Colonic mucosa (tissue), 4 donors: Measurements from ENCODE around the gene NRAP. TPM values are rescaled to one million over a fixed set of nuclear protein-coding genes. Genes with fewer than 3 reads are reported as not detected.

ENCODE experiments used
- DNase-seq: peaks from one replicate; pipeline ENCODE4 v3.0.0-alpha.2; 2020
- H3K27ac ChIP-seq: fragments of 200-600 bp; one replicate; pipeline ENCODE4 v1.8.0; 2021
- H3K27me3 ChIP-seq: fragments of 200-600 bp; one replicate; pipeline ENCODE4 v1.8.0; 2021
- H3K36me3 ChIP-seq: fragments of 200-600 bp; one replicate; pipeline ENCODE4 v1.8.0; 2021
- H3K4me1 ChIP-seq: fragments of 200-600 bp; one replicate; pipeline ENCODE4 v1.8.0; 2021; ENCODE audit warnings: mild to moderate bottlenecking
- H3K4me3 ChIP-seq: fragments of 200-600 bp; one replicate; pipeline ENCODE4 v1.8.0; 2021
- H3K9ac ChIP-seq, 2 donors: one replicate each; pipeline ENCODE4 v1.7.0; 2013; ENCODE audit warnings: control low read depth in 2 of 2, low read depth in 2 of 2, low read length in 2 of 2
- H3K9me3 ChIP-seq: fragments of 200-600 bp; one replicate; pipeline ENCODE4 v1.8.0; 2021
- CTCF ChIP-seq: fragments of 200-600 bp; IDR thresholded peaks from one replicate; pipeline ENCODE4 v1.8.0; 2022; ENCODE audit warnings: antibody characterized with exemption, mild to moderate bottlenecking
- intact Hi-C: fragments of 100-400 bp; cut with DNase I; formaldehyde crosslinking; loops from one replicate; pipeline ENCODE4 v1.14.1; 2022
- total RNA-seq, 2 donors: library from RNA; stranded (reverse); fragmentation: NEBNext Ultra II Directional in 1 of 2; extraction: Animal tissue kit (Norgen Biotek cat#: 25700) in 1 of 2; gene quantifications; one replicate each; pipeline ENCODE4 v1.2.1, GENCODE V29; 2021
- donor health status: healthy.
- donor health status: DM: no; HTN: no; CAD: no.
- donor health status: DM: no; HTN: no; CAD: no.

NRAP gene
- total RNA-seq, 2 donors from 2014 or later = 1.1 to 1.3 TPM

GRCh38 chr10:113550365-113550764 is 113.5 kb downstream of the NRAP start:
- Histone ChIP-seq H3K36me3 (no peaks in the 10 kb centered on the region), H3K4me3 (no peak overlapping the region), H3K27me3 (no peaks in the 10 kb centered on the region), H3K4me1 (no peaks in the 10 kb centered on the region), H3K9ac (no peak overlapping the region), H3K9me3 (no peaks in the 10 kb centered on the region), H3K27ac (no peak overlapping the region)
- TF ChIP-seq CTCF = no peak
- no peak for DNase-seq
- intact Hi-C loops = no loop called here

- no peak for TF ChIP-seq CTCF
- H3K36me3 ChIP-seq = no peaks in the 10 kb centered on the region
- no peaks in the 10 kb centered on the region for H3K9me3 ChIP-seq
- H3K4me1 ChIP-seq = no peaks in the 10 kb centered on the region
- no peak overlapping the region for H3K4me3 ChIP-seq
- no peak overlapping the region for H3K9ac ChIP-seq
- intact Hi-C loops = no loop called here
- DNase-seq = no peak
- no peak overlapping the region for H3K27ac ChIP-seq
- no peaks in the 10 kb centered on the region for H3K27me3 ChIP-seq
Measured at GRCh38 chr10:113549856-113550255, 114.0 kb downstream of the NRAP start.

GRCh38 chr10:113547426-113547825 is 116.4 kb downstream of the NRAP start:
- Histone ChIP-seq H3K27ac (no peak overlapping the region), H3K36me3 (no peaks in the 10 kb centered on the region), H3K9me3 (no peaks in the 10 kb centered on the region), H3K9ac (no peak overlapping the region), H3K27me3 (no peaks in the 10 kb centered on the region), H3K4me3 (no peak overlapping the region), H3K4me1 (no peaks in the 10 kb centered on the region)
- no peak for TF ChIP-seq CTCF
- no peak for DNase-seq
- intact Hi-C loops = no loop called here

GRCh38 chr10:113544392-113544791 is 119.4 kb downstream of the NRAP start:
- Histone ChIP-seq H3K9me3 (no peaks in the 10 kb centered on the region), H3K9ac (no peak overlapping the region), H3K27me3 (no peaks in the 10 kb centered on the region), H3K27ac (no peak overlapping the region), H3K4me1 (no peaks in the 10 kb centered on the region), H3K36me3 (no peaks in the 10 kb centered on the region), H3K4me3 (no peak overlapping the region)
- intact Hi-C loops = no loop called here
- DNase-seq = no peak
- no peak for TF ChIP-seq CTCF

GRCh38 chr10:113543107-113543955 is 120.5 kb downstream of the NRAP start:
- no peak overlapping the region for H3K27ac ChIP-seq
- intact Hi-C loops = no loop called here
- DNase-seq = no peak
- H3K36me3 ChIP-seq = no peaks in the 10 kb centered on the region
- H3K4me1 ChIP-seq = no peaks in the 10 kb centered on the region
- no peak overlapping the region for H3K9ac ChIP-seq
- no peaks in the 10 kb centered on the region for H3K9me3 ChIP-seq
- no peaks in the 10 kb centered on the region for H3K27me3 ChIP-seq
- TF ChIP-seq CTCF = no peak
- H3K4me3 ChIP-seq = no peak overlapping the region
